Skeletal muscle cell (primary cell): ENCODE measurements around the gene TRAT1.
"Not testable (repeated sequence)": the region's sequence is repeated elsewhere in the genome, so short reads cannot be mapped to it uniquely, and the experiment has no call there.

Experiments
- DNase-seq: peaks from one replicate; pipeline ENCODE4 v3.0.0-alpha.2; 2010; ENCODE audit warnings: low read depth
- H3K4me3 ChIP-seq: 2 replicates; pipeline ENCODE4 v1.5.1; 2011; ENCODE audit warnings: low read depth, mild to moderate bottlenecking, control low read depth, low read length, moderate library complexity

TRAT1 gene

DNA sequence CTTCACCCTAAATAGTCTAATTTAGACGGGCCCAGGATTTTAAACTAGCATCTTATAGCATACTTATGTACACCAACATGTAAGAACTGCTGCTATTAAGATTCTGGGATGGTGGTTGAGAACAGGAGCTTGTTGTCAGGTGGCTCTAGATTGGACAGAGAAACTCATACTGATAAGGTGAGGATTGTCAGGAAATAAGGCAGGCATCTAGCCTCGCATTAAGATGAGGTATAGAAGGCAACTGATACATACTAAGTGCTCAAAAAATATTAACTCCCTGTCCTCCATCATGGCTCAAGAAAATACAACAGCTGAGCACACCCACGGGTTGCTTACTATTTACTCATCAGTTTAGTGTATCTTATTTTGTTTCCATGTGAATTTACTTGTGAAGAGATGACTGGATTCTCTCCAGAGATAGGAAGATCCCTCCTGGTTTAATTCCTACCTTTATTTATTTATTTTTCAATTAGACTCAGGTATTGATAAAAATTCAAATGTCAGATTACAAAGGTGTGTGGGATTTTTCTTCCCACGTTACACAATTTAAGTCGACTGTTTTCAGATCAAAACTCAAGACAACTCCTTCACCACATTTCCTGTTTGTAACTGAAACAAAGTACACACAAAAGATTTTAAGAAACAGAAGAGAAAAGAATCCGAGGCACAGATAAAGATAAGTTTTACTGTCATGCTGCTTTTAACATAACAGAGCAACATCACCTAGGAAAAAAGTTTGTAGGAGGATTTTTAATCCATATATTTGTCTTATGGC, at the start of gene TRAT1:
TRAT1 (plus strand) TSS at position 664 of the 775 bp plus-strand sequence. CDS start 142 bp downstream, outside the sequence.
- DNase-seq, result no peak
- H3K4me3 ChIP-seq, result no peak within 1 kb of the TSS

DNA sequence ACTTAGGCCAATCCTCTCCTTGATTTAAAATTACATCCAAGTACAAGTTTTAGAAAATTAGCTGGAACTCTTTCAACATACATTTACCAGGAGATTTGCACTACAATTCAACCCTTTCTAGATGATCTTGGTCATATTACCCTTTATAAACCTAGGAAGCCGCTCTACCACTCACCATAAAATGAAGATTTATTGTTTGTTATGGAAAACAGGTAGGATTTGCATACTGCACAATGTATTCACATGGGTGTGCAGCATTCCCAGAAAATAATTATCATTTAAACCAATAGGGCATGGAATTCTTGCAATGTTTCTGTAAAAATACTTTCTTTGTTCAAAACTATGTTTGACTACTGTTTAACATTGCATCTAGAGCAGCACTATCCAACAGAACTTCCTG, 46.9 kb upstream of the TRAT1 start:
- DNase-seq, result no peak
- no peak overlapping the region for H3K4me3 ChIP-seq

- H3K4me3 ChIP-seq, result no peak overlapping the region
- no peak for DNase-seq
Measured at GRCh38 chr3:108779496-108779895, 43.1 kb upstream of the TRAT1 start.

- no peak for DNase-seq
- no peak overlapping the region for H3K4me3 ChIP-seq
Measured at GRCh38 chr3:108780235-108780634, 42.4 kb upstream of the TRAT1 start.

DNA sequence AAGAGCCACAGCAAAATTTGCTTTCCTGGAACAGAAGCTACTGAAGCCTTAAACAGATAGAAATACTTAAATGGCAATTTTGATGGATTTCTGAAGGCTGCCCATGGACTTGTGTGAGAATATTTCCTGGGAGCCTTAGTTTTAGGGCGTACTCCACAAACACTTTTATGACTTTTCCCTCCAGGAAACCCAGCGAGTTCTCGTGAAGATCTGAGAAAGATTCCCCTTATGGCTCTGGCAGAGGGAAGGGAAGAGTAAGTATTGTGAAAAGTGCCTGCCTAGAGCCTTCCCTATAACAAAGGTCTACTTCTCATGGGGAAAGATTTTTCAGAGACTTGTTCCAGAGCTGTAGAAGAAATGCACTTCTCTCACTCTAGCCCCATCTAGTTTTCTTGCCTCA, 31.1 kb upstream of the TRAT1 start:
- DNase-seq, result no peak
- no peak overlapping the region for H3K4me3 ChIP-seq

DNA sequence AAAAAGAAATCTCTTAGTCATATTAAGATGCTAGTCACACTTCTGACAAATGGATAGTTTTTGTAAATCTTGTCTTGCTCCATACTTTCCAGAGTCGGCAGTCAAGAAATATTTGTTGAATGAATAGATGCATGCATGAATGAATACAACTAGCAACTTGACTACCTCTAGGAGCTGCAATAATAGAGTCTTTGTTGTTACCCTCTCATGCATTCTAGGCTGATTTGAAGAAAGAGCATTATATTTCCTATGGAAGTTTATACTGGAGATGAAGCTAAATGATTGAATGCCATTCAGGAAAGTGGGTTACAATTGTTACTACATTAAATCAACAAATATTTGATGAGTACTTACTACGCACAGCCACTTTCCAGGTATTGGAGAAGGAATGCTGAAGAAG, 18.1 kb upstream of the TRAT1 start:
- no peak overlapping the region for H3K4me3 ChIP-seq
- no peak for DNase-seq

DNA sequence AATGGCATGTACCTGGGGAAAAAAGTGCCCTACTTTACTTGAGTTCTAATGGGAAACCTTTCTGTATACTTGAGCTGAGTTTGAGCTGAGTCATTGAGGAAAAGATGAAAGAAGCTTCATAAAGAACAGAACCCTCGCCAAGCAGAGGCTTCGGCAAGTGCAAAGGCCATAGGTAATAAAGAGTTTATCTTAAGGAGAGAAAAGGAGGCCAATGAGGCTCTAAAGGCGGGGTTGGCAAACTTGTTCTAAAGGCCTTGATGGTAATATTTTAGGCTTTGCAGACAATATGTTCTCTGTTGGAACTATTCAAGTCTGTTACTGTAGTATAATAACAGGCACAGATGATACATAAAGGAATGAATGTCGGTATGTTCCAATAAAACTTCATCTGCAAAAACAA, 17.6 kb upstream of the TRAT1 start:
- no peak for DNase-seq
- H3K4me3 ChIP-seq, result no peak overlapping the region

DNA sequence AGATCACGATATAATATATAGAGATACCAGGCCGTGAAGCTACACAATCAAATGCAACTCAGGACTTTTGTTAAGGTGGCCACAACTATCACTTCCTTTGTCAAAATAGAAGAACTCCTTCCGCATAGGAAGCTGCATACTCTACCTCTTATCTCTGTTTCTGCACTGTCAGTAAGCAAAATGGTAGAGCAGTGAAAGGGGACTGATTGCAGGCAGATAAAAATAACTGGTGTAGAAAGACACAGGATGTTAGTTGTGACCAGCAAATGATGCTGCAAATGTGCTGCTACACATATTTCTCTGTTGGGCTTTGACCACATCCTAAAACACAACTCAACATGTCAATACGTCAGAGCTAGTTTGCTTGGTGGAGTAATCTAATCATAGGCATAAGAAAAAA, 16.3 kb upstream of the TRAT1 start:
- no peak for DNase-seq
- no peak overlapping the region for H3K4me3 ChIP-seq

DNA sequence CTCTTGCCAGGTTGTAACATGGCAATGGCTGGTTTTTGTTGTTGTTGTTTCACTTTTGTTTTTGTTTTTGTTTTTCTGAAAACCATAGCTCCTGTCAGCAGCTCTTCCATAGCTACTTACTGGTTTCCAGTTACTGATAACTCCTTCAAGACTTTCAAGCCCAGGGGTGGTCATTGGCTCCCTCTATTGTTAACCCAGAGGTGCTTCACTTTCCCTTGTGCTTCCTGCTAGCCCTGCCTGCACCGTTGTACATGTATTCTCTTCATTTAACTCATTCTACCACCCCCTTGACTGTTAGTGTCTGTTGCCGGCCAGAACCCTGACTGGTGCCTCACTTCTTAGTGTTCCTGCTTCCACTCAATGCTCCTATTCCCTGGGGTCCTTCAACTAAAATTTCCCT, 4.2 kb upstream of the TRAT1 start:
- DNase-seq, result no peak
- H3K4me3 ChIP-seq, result no peak overlapping the region

DNA sequence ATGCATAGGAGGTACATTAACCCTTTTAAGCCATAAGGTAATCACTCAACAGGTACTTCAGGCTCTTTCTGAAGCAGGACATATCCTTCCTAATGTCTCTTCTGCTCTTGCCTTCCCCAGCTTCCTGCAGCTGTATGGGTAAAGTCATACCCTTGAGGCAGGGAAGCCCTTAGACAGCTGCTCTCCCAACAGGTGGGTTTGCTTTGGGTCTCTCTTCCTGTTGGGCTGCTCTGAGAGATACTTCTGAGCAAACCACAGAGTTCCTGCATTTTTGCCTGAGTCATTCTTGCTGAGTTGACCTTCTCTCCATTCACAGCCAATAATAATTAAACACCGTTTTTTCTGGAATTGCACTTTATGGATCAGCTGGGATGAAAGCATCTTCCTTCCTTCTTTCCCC, 2.0 kb upstream of the TRAT1 start:
- no peak for DNase-seq
- H3K4me3 ChIP-seq, result no peak overlapping the region

DNA sequence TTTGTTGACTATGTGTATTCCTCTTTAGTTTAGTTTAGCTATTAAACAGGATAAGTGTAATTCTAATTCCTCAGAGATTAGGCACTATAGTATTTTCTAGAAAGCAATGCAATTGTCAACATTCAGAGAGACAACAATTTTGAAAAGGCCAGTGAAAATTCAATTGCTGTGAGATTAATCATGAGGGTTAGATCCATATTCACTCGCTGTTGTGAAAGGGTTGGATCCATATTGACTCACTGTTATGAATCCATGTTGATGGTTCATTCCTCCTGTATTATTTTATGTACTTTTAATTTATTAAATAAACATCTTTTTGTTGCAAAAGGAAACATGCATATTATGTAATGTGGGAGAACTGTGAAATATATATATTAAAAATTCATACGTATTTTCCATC, 641 bp downstream of the TRAT1 start:
- H3K4me3 ChIP-seq, result no peak overlapping the region
- DNase-seq, result no peak

GRCh38 chr3:108823803-108824202, 1.2 kb downstream of the TRAT1 start:
- not testable (repeated sequence) for H3K4me3 ChIP-seq

DNA sequence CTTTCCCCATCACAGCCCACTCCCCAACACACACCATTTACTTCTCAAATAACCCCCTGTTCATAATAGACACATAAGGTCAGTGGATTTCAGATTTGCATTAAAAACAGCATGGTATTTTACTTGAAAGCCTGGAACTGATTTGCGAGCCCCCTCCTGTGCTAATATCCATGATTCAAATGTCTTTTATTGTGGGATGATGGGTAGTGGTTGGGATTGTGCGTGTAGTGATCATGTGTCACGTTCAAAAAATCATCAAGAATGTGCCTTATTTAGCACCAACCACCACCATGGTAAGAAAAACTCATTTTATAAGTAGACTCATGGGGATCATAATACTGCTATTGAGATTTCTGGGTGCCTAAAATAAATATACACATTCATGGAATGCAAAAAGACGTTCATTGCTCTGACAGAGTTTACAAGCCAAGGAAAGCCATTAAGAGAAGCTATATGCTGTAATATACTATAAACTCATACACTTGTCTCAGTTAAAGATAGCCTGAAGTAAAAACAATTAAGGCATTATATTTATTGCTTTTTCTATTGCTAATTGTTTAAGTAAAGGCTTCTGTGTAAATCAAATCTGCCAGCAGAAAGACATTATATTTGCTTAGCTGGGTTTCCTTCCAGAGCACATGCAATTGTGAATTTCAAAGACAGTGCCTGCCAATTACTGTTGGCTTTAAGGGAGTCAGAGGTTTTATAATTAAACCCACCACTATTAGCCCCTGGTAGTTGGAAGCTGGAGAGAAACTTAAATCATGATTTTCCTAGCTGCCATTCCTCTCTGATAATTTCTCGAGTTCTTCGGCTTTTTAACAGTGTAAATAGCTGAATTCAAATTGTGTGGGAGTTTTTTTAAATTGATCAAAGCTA, 4.0 kb downstream of the TRAT1 start:
- no peak for DNase-seq
- H3K4me3 ChIP-seq, result no peak overlapping the region

More at GRCh38 chr3:108823803-108824202, 1.2 kb downstream of the TRAT1 start:
- DNase-seq, result not testable (repeated sequence)

- DNase-seq, result no peak
- H3K4me3 ChIP-seq, result no peak overlapping the region
Measured at GRCh38 chr3:108830381-108830780, 7.8 kb downstream of the TRAT1 start.

GRCh38 chr3:108830991-108831614, 8.5 kb downstream of the TRAT1 start:
- DNase-seq, result no peak
- no peak overlapping the region for H3K4me3 ChIP-seq

DNA sequence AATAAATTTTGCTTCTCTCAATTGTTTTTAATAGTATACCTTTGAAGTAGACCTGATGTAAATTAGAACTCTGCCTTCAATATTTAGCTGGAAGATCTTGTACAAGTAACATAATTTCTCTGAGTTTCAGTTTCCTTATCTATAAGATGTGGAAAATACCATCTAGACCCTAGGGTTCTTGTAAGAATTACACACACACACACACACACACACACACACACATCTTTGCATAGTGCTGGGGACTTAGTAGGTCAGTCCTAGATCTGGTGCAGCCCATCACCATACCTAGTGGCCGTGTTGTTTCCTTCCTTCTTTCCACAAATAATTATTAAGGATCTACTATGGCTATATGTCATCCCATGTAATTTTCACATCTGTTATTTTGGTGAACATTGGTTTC, 11.0 kb downstream of the TRAT1 start:
- H3K4me3 ChIP-seq, result no peak overlapping the region
- DNase-seq, result no peak

- no peak for DNase-seq
- H3K4me3 ChIP-seq, result no peak overlapping the region
Measured at GRCh38 chr3:108834551-108834950, 12.0 kb downstream of the TRAT1 start.

DNA sequence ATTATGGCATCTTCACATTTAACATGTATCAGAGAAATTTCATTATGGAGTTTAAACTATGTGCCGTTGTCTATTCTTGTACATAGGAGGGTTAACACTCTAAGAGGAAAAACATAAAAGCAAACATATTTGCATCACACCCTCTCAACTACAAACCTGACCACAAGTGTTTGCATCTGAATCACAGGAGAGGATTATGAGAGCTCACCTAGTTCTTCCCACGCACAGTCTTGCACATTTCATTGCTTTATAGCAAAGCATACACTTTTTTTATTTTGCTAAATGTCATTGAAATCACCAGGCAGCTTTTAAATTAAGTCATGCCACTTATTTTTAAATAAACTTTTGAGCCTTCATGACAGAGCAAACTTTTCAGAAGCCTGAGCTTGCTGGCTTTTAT, 12.5 kb downstream of the TRAT1 start:
- DNase-seq, result no peak
- no peak overlapping the region for H3K4me3 ChIP-seq

DNA sequence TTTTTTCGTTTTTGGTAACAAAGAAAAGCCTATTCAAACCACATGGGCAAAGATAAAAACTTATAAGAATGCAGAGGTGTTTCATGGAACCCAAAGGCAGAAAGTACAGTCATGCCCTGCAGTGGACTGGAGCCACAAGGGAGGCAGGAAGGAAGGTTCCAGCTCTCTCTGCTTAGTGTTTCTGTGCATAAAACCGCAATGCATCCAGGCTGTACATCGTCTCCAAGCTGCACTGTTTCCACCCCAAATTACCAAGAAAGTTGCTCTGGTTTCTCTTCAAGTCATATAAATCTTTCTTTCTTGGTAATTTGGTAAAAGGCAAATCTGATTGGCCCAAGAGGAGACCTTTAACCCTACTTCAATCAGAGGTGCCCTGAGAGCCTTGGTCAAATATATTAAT, 15.8 kb downstream of the TRAT1 start:
- H3K4me3 ChIP-seq, result no peak overlapping the region
- no peak for DNase-seq

DNA sequence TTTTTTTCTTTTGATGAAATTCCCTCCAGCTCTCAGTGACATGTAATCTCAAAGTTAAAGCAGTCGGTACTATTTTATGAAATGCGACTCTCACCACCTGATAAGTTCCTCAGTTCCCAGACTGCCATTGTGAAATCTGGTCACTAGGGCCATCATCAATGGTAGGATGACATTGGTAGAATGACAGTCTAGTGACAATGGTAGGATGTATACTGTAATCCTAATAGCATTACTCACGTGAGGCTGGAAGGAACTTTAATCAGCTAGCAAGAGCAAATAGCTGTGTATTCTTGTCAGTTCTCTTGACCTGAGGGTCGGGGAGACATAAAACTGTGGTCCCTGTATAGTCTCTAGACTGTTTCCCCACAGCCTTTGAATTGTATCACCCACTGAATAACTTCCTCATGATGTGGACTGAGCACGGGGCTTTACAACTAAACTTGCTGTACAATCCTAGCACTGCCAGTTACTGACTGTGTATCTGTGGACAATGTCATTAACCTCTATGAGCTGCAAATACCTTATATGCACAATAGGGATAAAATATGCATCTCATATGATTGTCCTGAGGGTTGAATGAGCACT, 23.2 kb downstream of the TRAT1 start:
- no peak for DNase-seq
- H3K4me3 ChIP-seq, result no peak overlapping the region
